Nasal cavity respiratory epithelium epithelial cell of viscerocranial mucosa (primary cell): ENCODE results near the gene ICOSLG. TPM values are rescaled to one million over a fixed set of nuclear protein-coding genes. Genes with fewer than 3 reads are reported as not detected.

Source experiments
- total RNA-seq: library from RNA; depleted of rRNA; stranded (reverse); fragments of >200 nt; gene quantifications from 2 replicates; pipeline ENCODE4 v1.2.3, GENCODE V29; 2014

The ICOSLG gene
- total RNA-seq, result 1.0 and 3.3 TPM in 2 replicates

GRCh38 chr21:44240842-44241241 lies at the start of gene ICOSLG:
Gene ICOSLG, minus strand, starts transcription at chr21:44240943. Its CDS starts 126 bp downstream, at chr21:44240817.

DNA sequence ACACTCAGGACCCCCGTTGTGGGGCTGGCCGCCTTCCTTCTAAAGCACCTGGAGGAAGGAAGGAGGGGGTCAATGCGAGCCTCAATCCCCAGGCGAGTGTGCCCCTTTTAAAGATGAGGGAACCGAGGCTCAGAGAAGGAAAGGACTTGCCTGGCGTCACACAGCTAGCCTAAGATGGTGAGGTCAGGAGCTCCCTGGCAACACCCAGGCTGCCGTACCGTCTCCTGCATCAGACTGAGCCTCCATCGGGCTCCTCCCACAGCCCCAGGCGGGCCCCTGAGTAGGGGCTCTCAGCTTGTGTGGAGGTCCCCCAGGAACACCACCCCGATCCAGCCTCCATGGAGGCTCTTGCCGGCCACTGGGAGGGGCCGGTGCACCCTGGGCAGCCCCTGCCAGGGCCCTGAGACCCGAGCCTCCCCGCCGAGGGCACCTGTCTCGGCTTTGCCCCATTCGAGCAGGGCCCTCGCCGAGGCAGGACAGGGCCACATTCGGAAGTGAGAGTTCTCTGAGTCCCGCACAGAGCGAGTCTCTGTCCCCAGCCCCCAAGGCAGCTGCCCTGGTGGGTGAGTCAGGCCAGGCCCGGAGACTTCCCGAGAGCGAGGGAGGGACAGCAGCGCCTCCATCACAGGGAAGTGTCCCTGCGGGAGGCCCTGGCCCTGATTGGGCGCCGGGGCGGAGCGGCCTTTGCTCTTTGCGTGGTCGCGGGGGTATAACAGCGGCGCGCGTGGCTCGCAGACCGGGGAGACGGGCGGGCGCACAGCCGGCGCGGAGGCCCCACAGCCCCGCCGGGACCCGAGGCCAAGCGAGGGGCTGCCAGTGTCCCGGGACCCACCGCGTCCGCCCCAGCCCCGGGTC lies 44.6 kb upstream of the ICOSLG start, which contains the start of gene AIRE:
TSS of gene AIRE (plus strand) at position 739 of the 855 bp plus-strand sequence. CDS start 131 bp downstream, outside the sequence.

DNA sequence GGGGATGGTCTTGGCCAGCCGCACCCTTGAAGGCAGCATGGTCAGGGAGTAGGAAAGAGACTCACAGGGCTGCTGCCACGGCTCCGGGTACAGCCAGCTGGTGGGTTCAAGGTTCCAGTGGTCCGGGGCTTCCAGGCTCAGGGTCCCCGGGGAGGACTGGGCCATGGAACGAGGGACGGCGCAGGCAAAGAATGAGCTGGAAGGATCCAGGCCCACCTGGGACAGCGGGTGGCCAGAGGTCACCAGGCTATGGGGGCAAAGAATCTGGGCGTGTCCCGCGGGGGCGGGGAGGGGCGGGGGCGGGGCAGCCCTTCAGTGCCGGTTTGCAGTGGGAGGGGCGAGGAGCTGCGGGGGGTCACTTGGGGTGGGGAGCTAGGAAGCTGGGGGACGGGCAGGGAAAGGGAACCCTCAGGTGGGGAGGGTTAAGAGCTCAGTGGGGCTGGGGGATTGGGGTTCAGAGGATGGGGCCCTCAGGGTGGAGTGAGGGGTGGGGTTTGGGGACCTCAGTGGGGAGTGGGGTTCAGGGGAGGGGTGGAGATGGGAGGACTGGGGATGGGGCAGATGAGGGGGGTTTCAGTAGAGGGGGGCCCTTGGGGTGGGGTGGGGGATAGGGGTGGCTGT lies 21.0 kb upstream of the ICOSLG start, which contains the start of gene DNMT3L:
TSS of gene DNMT3L (minus strand) at position 223 of the 621 bp plus-strand sequence. CDS start 638 bp downstream, outside the sequence.

Other genes with a start within 250 kb of the ICOSLG start
- 19.8 and 33.4 TPM in 2 replicates for gene TRAPPC10, start 228.6 kb downstream of the ICOSLG start, total RNA-seq
- gene PWP2, start 133.5 kb downstream of the ICOSLG start, total RNA-seq, result 39.7 and 55.0 TPM in 2 replicates
- gene GATD3, start 107.3 kb downstream of the ICOSLG start, total RNA-seq, result 21.5 and 23.5 TPM in 2 replicates
- not detected in 2 replicates for gene DNMT3L, start 21.0 kb upstream of the ICOSLG start, total RNA-seq
- not detected in 2 replicates for gene AIRE, start 44.9 kb upstream of the ICOSLG start, total RNA-seq
- gene PFKL, start 59.1 kb upstream of the ICOSLG start, total RNA-seq, result 110 and 198 TPM in 2 replicates
- gene CFAP410, start 98.4 kb upstream of the ICOSLG start, total RNA-seq, result 4.1 and 4.8 TPM in 2 replicates
- 0.14 TPM in 1 of 2 replicates, not detected in the other for gene TRPM2, start 112.7 kb upstream of the ICOSLG start, total RNA-seq
- 0.34 and 1.4 TPM in 2 replicates for gene LRRC3, start 214.6 kb upstream of the ICOSLG start, total RNA-seq